Measurements from ENCODE around the gene SPRYD7. TPM values are rescaled to one million over a fixed set of nuclear protein-coding genes. Genes with fewer than 3 reads are reported as not detected.
A peak's percentile ranks its signal among the peaks of the same experiment; 100 is the strongest.

Gene SPRYD7
- total and polyA plus RNA-seq, 7 donors, result 6.6 to 14.8 (median 8.7) TPM

DNA sequence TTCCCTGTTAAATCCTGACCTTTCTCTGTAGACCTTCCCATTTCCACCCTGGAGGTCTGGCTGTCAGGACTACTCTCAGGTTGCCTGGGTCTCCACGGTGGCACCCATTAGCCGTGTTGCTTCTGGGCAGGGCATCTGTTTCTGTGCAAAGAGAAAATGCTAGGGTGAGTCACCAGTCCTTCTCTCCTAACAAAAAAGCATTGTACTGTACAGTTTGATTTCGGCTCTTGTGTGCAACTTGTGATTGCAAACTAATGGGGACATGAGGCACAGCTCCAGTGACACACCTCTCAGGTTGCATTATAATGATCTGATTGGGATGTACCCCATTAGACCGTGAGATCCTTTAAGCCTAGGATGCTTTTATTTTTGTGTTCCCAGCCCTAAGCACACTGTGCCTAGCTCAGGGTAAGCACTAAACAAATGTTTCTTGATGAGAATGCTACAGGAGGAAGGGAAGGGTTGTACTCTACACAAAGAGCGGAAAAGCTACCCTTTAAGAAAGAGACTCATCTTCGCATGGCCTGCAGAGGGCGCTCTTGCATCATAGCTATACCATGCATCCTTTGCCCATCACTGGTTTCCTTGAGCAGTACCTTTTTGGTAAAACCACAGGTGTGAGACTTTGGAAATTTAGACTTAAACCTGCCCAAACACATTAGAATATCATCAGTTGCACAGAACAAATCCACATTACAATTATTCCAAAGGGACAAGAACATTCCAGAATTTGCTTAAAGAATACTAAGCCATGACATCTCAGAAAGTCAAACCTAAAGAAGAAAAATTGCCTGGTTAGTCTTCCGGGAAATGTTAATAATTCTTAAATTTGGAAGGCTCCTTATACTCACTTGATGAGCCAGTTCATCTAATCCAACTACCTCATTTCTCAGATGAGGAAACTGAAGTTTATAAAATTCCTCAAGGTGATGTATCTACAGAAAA, 40.4 kb upstream of the SPRYD7 start:
- no peaks in the 10 kb centered on the region for H3K9me3 ChIP-seq
- H3K36me3 ChIP-seq, result no peaks in the 10 kb centered on the region
- peak; percentile 57 to 87 (median 78) for TF ChIP-seq CTCF (IDR thresholded peaks at IDR 0.05)
- no peak for TF ChIP-seq EP300 (IDR thresholded peaks at IDR 0.05)
- DNase-seq, result peak; percentile 79
- intact Hi-C loops (cut with DNase I), result loop anchor here (2.0 to 5.0 kb wide), 5 partner anchors 111 to 1094 kb away; no protein-coding TSS in a partner anchor
- 39 to 57% methylated on average over 8 of the region's 8 CpGs for WGBS, 2 donors
- no peaks in the 10 kb centered on the region for H3K27me3 ChIP-seq
- no peak overlapping the region for H3K4me3 ChIP-seq
- no peaks in the 10 kb centered on the region for H3K4me1 ChIP-seq
- no peak overlapping the region for H3K27ac ChIP-seq

GRCh38 chr13:49975826-49976225, 39.7 kb upstream of the SPRYD7 start:
- no peak for DNase-seq
- H3K4me1 ChIP-seq, result no peaks in the 10 kb centered on the region
- H3K9me3 ChIP-seq, result no peaks in the 10 kb centered on the region
- H3K4me3 ChIP-seq, result no peak overlapping the region
- no peak overlapping the region for H3K27ac ChIP-seq
- intact Hi-C loops (cut with DNase I), result loop anchor here (2.0 to 5.0 kb wide), 5 partner anchors 111 to 1095 kb away; no protein-coding TSS in a partner anchor
- no peak for TF ChIP-seq CTCF (IDR thresholded peaks at IDR 0.05)
- no peak for TF ChIP-seq EP300 (IDR thresholded peaks at IDR 0.05)
- no peak for TF ChIP-seq POLR2A (IDR thresholded peaks at IDR 0.05)
- TF ChIP-seq POLR2AphosphoS5 (IDR thresholded peaks at IDR 0.05), result no peak
- H3K27me3 ChIP-seq, result no peaks in the 10 kb centered on the region
- 93 to 94% methylated on average over 1 of the region's 1 CpG for WGBS, 2 donors
- H3K36me3 ChIP-seq, result no peaks in the 10 kb centered on the region

- no peak overlapping the region for H3K27ac ChIP-seq
- intact Hi-C loops (cut with DNase I), result no loop called here
- WGBS, 2 donors, result 27 to 73% methylated on average over 4 of the region's 4 CpGs
Observed at GRCh38 chr13:49972709-49973108, 36.6 kb upstream of the SPRYD7 start.

DNA sequence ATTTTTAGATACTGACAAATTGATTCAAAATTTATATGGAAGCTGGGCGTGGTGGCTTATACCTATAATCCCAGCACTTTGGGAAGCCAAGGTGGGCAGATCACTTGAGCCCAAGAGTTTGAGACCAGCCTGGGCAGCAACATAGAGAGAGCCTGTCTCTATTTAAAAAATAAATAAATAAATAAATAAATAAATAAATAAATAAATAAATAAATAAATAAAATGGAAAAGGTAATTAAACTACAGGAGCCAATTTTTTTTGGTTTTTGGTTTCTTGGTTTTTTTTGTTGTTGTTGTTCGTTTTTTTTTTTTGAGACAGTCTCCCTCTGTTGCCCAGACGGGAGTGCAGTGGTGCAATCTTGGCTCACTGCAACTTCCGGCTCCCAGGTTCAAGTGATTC, 31.3 kb upstream of the SPRYD7 start:
- no peaks in the 10 kb centered on the region for H3K36me3 ChIP-seq
- no peaks in the 10 kb centered on the region for H3K4me1 ChIP-seq
- no peak for TF ChIP-seq POLR2AphosphoS5 (IDR thresholded peaks at IDR 0.05)
- no peak for TF ChIP-seq POLR2A (IDR thresholded peaks at IDR 0.05)
- TF ChIP-seq EP300 (IDR thresholded peaks at IDR 0.05), result no peak
- no peak for TF ChIP-seq CTCF (IDR thresholded peaks at IDR 0.05)
- intact Hi-C loops (cut with DNase I), result no loop called here
- WGBS, 2 donors, result 93 to 97% methylated on average over 4 of the region's 4 CpGs
- no peak overlapping the region for H3K4me3 ChIP-seq
- H3K27me3 ChIP-seq, result no peaks in the 10 kb centered on the region
- H3K27ac ChIP-seq, result no peak overlapping the region
- H3K9me3 ChIP-seq, result peaks cover 0 to 3% (median 0%) of the 10 kb centered on the region in 4 donors
- DNase-seq, result no peak

More at GRCh38 chr13:49972709-49973108, 36.6 kb upstream of the SPRYD7 start:
- TF ChIP-seq POLR2AphosphoS5 (IDR thresholded peaks at IDR 0.05) (no peak), POLR2A (IDR thresholded peaks at IDR 0.05) (no peak), EP300 (IDR thresholded peaks at IDR 0.05) (no peak)
- Histone ChIP-seq H3K4me3 (no peak overlapping the region), H3K9me3 (no peaks in the 10 kb centered on the region), H3K4me1 (no peaks in the 10 kb centered on the region), H3K36me3 (no peaks in the 10 kb centered on the region), H3K27me3 (no peaks in the 10 kb centered on the region)
- no peak for DNase-seq

DNA sequence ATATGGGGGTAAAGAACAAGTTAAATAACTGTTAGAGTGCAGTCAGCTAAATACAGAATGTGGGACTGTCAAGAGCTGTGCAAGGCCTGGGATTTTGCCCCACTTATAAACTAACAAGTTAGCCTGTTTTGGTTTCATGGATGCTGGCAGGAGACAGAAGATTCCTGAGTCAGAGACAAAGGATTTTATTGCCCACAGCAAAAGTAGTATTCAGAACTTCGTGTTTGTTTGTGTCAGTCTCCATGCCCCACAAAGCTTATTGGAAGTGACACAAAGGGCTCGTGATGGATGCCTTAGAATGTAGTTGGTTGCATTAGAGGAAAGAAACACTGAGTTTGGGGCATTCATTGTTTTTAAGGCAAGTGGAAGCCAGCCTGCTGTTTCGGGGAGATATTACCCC, 22.2 kb upstream of the SPRYD7 start:
- intact Hi-C loops (cut with DNase I), result no loop called here
- Histone ChIP-seq H3K27me3 (no peaks in the 10 kb centered on the region), H3K36me3 (no peaks in the 10 kb centered on the region), H3K4me3 (no peak overlapping the region), H3K4me1 (peaks cover 0 to 10% (median 6%) of the 10 kb centered on the region in 4 donors), H3K27ac (peak overlapping the region in 1 of 4 donors; percentile 39), H3K9me3 (no peaks in the 10 kb centered on the region)
- DNase-seq, result no peak
- no peak for TF ChIP-seq EP300 (IDR thresholded peaks at IDR 0.05)
- no peak for TF ChIP-seq POLR2AphosphoS5 (IDR thresholded peaks at IDR 0.05)
- no peak for TF ChIP-seq CTCF (IDR thresholded peaks at IDR 0.05)
- no peak for TF ChIP-seq POLR2A (IDR thresholded peaks at IDR 0.05)
- WGBS, 2 donors, result 89 to 90% methylated on average over 3 of the region's 3 CpGs
